PC-3 (cell line): Measurements from ENCODE around the gene MAPK9. TPM values are rescaled to one million over a fixed set of nuclear protein-coding genes. Genes with fewer than 3 reads are reported as not detected.

Experiments used
- ATAC-seq: fragments of 200-7000 bp; cut with Tn5 transposase; 2 replicates; pipeline ENCODE4 v1.9.1; 2020; ENCODE audit warnings: mild to moderate bottlenecking, moderate library complexity
- BruUV-seq: library from RNA; stranded (reverse); fragments of 400-500 nt; replicated peaks from 2 replicates; lab custom pipeline; 2021; lab: Mats Ljungman, UMichigan
- CTCF ChIA-PET: fragments of 300-600 bp; sonication (Branson Sonifier 250); formaldehyde crosslinking; loops from one replicate; lab custom pipeline; 2022; ENCODE audit warnings: antibody characterized with exemption; lab: Charles Lee
- POLR2A ChIA-PET: fragments of 300-600 bp; sonication (Branson Sonifier 250); formaldehyde crosslinking; loops from one replicate; lab custom pipeline; 2022; ENCODE audit warnings: antibody characterized with exemption; ENCODE audit not compliant: unreplicated experiment; lab: Charles Lee
- DNase-seq: peaks from one replicate; pipeline ENCODE4 v3.0.0-alpha.2; 2015
- H2AFZ ChIP-seq: fragments of 300-600 bp; sonication (generic); 2 replicates; pipeline ENCODE4 v1.6.0; 2016; ENCODE audit warnings: antibody characterized with exemption, low read length
- H3F3A ChIP-seq: fragments of 300-600 bp; sonication (generic); one replicate; pipeline ENCODE4 v1.6.0; 2017; ENCODE audit warnings: antibody characterized with exemption, low read length, control low read depth, mild to moderate bottlenecking; ENCODE audit not compliant: unreplicated experiment
- H3K27ac ChIP-seq: fragments of 300-600 bp; sonication (generic); 2 replicates; pipeline ENCODE4 v1.5.1; 2016; ENCODE audit warnings: mild to moderate bottlenecking, low read length
- H3K27me3 ChIP-seq: fragments of 300-600 bp; sonication (generic); 2 replicates; pipeline ENCODE4 v1.6.1; 2016; ENCODE audit warnings: low read length, mixed read lengths
- H3K36me3 ChIP-seq: fragments of 300-600 bp; sonication (generic); 2 replicates; pipeline ENCODE4 v1.6.1; 2016; ENCODE audit warnings: low read depth, mixed run types, low read length, mixed read lengths
- H3K4me1 ChIP-seq: fragments of 300-600 bp; sonication (generic); 2 replicates; pipeline ENCODE4 v1.5.1; 2016; ENCODE audit warnings: low read length; ENCODE audit not compliant: insufficient read depth
- H3K4me2 ChIP-seq: fragments of 300-600 bp; sonication (generic); 2 replicates; pipeline ENCODE4 v1.6.0; 2016; ENCODE audit warnings: low read length
- H3K4me3 ChIP-seq: fragments of 300-600 bp; sonication (generic); 2 replicates; pipeline ENCODE4 v1.5.1; 2016; ENCODE audit warnings: mild to moderate bottlenecking, low read length, mixed read lengths
- H3K79me2 ChIP-seq: fragments of 300-600 bp; sonication (generic); 2 replicates; pipeline ENCODE4 v1.6.1; 2017; ENCODE audit warnings: low read length, mixed read lengths
- H3K9ac ChIP-seq: fragments of 300-600 bp; sonication (generic); 2 replicates; pipeline ENCODE4 v1.6.0; 2016; ENCODE audit warnings: mild to moderate bottlenecking, low read length
- H3K9me2 ChIP-seq: fragments of 300-600 bp; sonication (generic); replicated peaks from 2 replicates; pipeline ENCODE4 v1.6.1; 2016; ENCODE audit warnings: mixed run types, low read length, mixed read lengths
- H3K9me3 ChIP-seq: fragments of 300-600 bp; sonication (generic); 2 replicates; pipeline ENCODE4 v1.6.1; 2016; ENCODE audit warnings: low read length, mixed read lengths
- H4K20me1 ChIP-seq: fragments of 300-600 bp; sonication (generic); 2 replicates; pipeline ENCODE4 v1.6.1; 2016; ENCODE audit warnings: low read length, mixed read lengths
- EZH2 ChIP-seq: fragments of 300-600 bp; sonication (generic); IDR thresholded peaks from one replicate; pipeline ENCODE4 v1.6.1; 2017; ENCODE audit warnings: antibody characterized with exemption, mild to moderate bottlenecking, low read length; ENCODE audit not compliant: unreplicated experiment
- EZH2phosphoT487 ChIP-seq: fragments of 300-600 bp; sonication (generic); IDR thresholded peaks from 2 replicates; pipeline ENCODE4 v1.6.1; 2018; ENCODE audit warnings: mild to moderate bottlenecking, antibody characterized with exemption, low read length, borderline replicate concordance
- intact Hi-C: fragments of 100-400 bp; cut with micrococcal nuclease; formaldehyde crosslinking; loops from 2 replicates; pipeline ENCODE4 v1.9.0; 2023
- total RNA-seq: library from RNA; depleted of rRNA; stranded (reverse); fragments of >200 nt; gene quantifications from 2 replicates; pipeline ENCODE4 v1.2.3, GENCODE V29; 2014
- TF ChIP-seq, protein P1 (sequence below): fragments of 300-600 bp; sonication (generic); conservative IDR thresholded peaks from 2 replicates; pipeline ENCODE4 v1.5.1; 2017; ENCODE audit warnings: antibody characterized with exemption, low read depth, mild to moderate bottlenecking, low read length

The MAPK9 gene
- total RNA-seq, 1 experiment from 2014 or later = 26.5 TPM

DNA sequence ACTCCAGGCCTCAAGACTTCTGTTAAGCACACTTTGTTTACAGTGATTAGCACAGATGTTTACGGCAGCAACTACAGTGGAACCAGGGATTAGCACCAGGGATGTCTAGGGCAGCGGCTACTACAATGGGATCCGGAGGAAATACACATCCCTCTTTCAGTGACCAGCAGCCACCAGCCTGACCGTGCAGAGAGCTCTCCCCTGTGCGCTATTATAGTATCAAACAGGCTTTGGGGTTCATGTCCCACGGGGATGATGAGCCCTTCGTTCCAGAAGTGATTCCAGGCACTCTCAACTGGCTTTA, 39.7 kb upstream of the MAPK9 start:
- POLR2A ChIA-PET = no interaction called here
- H2AFZ ChIP-seq = no peak overlapping the region

DNA sequence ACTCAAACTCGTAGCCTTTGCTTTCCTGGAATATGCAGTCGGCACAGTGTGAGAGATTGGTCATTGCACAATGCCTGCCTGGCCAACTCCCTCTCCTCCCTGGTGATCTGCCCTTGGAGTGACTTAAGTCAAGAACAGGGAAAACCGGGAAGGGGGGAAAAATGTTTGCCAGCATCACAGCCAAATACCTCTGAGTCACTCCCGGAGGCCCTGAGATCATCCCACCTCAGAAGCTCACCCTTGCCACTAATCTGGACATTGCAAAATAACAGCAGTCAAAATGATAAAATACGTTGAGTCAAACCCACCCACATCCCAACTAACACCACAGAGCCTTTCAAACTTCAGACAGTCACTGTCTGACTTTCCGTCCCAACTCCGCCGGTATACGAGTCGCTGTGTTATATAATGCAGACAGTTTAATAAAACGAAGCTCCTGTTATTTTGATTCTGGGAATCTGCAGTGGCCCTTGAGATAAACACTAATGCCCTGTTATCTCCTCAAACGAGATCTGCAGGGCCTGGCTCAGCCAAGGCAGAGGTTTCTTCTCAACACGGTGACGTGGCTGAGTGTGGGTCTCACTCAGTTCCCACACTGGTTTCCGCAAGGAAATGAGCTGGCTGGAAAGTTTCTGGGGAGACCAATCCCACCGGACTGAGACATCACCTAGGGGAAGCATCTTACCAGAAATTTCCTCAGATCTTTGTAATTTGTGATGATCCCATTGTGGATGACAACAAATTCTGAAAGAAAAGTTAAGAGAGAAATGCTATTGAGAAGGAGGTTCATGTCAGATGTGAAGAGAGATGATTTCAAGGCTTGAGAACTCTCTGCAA, 39.1 kb upstream of the MAPK9 start:
- ATAC-seq = peak; percentile 64
- no peaks in the 10 kb centered on the region for H4K20me1 ChIP-seq
- H3K27me3 ChIP-seq = no peaks in the 10 kb centered on the region
- CTCF ChIA-PET = interaction anchor here (0.5 to 0.8 kb wide), 2 partner anchors 37 to 56 kb away, joined by 3 to 6 read pairs; no protein-coding TSS in a partner anchor
- H3K27ac ChIP-seq = peak overlapping the region; percentile 92
- H3K4me1 ChIP-seq = peaks cover 43% of the 10 kb centered on the region
- H3K4me3 ChIP-seq = peak overlapping the region; percentile 53
- no peaks in the 10 kb centered on the region for H3K9me2 ChIP-seq
- TF ChIP-seq EZH2phosphoT487 (no peak), EZH2 (no peak)
- TF ChIP-seq, protein P1, sequence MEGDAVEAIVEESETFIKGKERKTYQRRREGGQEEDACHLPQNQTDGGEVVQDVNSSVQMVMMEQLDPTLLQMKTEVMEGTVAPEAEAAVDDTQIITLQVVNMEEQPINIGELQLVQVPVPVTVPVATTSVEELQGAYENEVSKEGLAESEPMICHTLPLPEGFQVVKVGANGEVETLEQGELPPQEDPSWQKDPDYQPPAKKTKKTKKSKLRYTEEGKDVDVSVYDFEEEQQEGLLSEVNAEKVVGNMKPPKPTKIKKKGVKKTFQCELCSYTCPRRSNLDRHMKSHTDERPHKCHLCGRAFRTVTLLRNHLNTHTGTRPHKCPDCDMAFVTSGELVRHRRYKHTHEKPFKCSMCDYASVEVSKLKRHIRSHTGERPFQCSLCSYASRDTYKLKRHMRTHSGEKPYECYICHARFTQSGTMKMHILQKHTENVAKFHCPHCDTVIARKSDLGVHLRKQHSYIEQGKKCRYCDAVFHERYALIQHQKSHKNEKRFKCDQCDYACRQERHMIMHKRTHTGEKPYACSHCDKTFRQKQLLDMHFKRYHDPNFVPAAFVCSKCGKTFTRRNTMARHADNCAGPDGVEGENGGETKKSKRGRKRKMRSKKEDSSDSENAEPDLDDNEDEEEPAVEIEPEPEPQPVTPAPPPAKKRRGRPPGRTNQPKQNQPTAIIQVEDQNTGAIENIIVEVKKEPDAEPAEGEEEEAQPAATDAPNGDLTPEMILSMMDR = no peak
- peak overlapping the region; percentile 85 for H3K4me2 ChIP-seq
- H3K79me2 ChIP-seq = no peaks in the 10 kb centered on the region
- H3K9me3 ChIP-seq = no peaks in the 10 kb centered on the region
- H3K9ac ChIP-seq = peak overlapping the region; percentile 70
- DNase-seq = peak; percentile 95
- intact Hi-C loops = loop anchor here (2.0 to 5.0 kb wide), 2 partner anchors 38 to 141 kb away; partner anchors contain the start of gene MAPK9
- no peaks in the 10 kb centered on the region for H3K36me3 ChIP-seq
- H3F3A ChIP-seq = peaks cover 3% of the 10 kb centered on the region
- POLR2A ChIA-PET = no interaction called here
- BruUV-seq = no TSS peak
- no peak overlapping the region for H2AFZ ChIP-seq

More for the DNA sequence above, 39.7 kb upstream of the MAPK9 start:
- Histone ChIP-seq H3K36me3 (no peaks in the 10 kb centered on the region), H3K9me3 (no peaks in the 10 kb centered on the region), H3F3A (peaks cover 3% of the 10 kb centered on the region), H3K27ac (peak overlapping the region; percentile 92), H4K20me1 (no peaks in the 10 kb centered on the region), H3K4me3 (peak overlapping the region; percentile 26; the same call in 1 of the 2 replicates), H3K4me1 (peaks cover 43% of the 10 kb centered on the region), H3K79me2 (no peaks in the 10 kb centered on the region), H3K4me2 (peak overlapping the region; percentile 85), H3K9ac (peak overlapping the region; percentile 70), H3K9me2 (no peaks in the 10 kb centered on the region), H3K27me3 (no peaks in the 10 kb centered on the region)
- ATAC-seq = no peak
- CTCF ChIA-PET = interaction anchor here (0.5 to 0.8 kb wide), 4 partner anchors 37 to 101 kb away, joined by 3 to 6 read pairs (median 5); no protein-coding TSS in a partner anchor
- intact Hi-C loops = loop anchor here (2.0 to 5.0 kb wide), 2 partner anchors 39 to 141 kb away; partner anchors contain the start of gene MAPK9
- BruUV-seq = no TSS peak
- no peak for DNase-seq
- no peak for TF ChIP-seq EZH2phosphoT487
- TF ChIP-seq EZH2 = no peak
- TF ChIP-seq, protein P1 = no peak
